Adrenal gland (tissue), 5 donors: ENCODE measurements around the gene PCDH9.

Experiments
- POLR2A ChIP-seq, 2 donors: fragments of 450-650 bp; IDR thresholded peaks; one replicate each; pipeline ENCODE4 v1.6.1; 2017; ENCODE audit warnings: antibody characterized with exemption in 2 of 2, mild to moderate bottlenecking in 2 of 2, moderate library complexity in 1 of 2
- TF ChIP-seq, protein P1 (sequence below), 6 experiments: fragments of 450-650 bp in 4 of 6; fragments of 200-600 bp in 2 of 6; sonication (generic) in 1 of 6; IDR thresholded peaks; 1 replicate in 5 of 6; 2 replicates in 1 of 6; pipeline versions ENCODE4 v1.5.1 to v1.8.0; 2016 to 2021; ENCODE audit warnings: antibody characterized with exemption in 6 of 6, mild to moderate bottlenecking in 2 of 6, moderate library complexity in 1 of 6
- donor health status: DM: no; HTN: no; CAD: no.

DNA sequence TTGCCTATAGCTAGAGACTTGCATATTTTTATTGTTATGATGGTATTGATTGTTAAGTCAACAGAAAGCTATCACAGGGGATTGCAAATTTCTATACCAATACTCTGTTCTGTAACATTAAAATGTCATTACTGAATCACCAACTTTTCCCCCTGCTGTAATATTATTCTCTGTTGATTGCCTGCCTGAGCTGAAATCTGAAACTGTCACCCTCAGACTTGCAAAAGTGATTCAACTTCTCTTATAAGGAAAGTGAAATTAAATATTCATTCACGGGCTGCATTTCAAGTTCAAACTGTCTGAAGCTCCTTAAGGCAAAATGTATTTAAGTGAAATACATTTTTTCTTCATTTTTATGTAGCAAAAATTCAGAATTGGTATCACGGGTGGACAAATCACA lies 723.2 kb downstream of the PCDH9 start:
- TF ChIP-seq, protein P1, sequence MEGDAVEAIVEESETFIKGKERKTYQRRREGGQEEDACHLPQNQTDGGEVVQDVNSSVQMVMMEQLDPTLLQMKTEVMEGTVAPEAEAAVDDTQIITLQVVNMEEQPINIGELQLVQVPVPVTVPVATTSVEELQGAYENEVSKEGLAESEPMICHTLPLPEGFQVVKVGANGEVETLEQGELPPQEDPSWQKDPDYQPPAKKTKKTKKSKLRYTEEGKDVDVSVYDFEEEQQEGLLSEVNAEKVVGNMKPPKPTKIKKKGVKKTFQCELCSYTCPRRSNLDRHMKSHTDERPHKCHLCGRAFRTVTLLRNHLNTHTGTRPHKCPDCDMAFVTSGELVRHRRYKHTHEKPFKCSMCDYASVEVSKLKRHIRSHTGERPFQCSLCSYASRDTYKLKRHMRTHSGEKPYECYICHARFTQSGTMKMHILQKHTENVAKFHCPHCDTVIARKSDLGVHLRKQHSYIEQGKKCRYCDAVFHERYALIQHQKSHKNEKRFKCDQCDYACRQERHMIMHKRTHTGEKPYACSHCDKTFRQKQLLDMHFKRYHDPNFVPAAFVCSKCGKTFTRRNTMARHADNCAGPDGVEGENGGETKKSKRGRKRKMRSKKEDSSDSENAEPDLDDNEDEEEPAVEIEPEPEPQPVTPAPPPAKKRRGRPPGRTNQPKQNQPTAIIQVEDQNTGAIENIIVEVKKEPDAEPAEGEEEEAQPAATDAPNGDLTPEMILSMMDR (IDR thresholded peaks at IDR 0.05): no peak
- no peak for TF ChIP-seq POLR2A (IDR thresholded peaks at IDR 0.05)
